Sigmoid colon (tissue), 7 donors: ENCODE results near the gene PSAT1. TPM values are rescaled to one million over a fixed set of nuclear protein-coding genes. Genes with fewer than 3 reads are reported as not detected.

Source experiments
- DNase-seq: peaks from one replicate; pipeline ENCODE4 v3.0.0-alpha.2; 2019
- H3K27ac ChIP-seq, 4 donors: fragments of 200-600 bp; sonication (generic); one replicate each; pipeline ENCODE4 v1.5.1; 2016 to 2019; ENCODE audit warnings: mild to moderate bottlenecking in 1 of 4
- H3K27me3 ChIP-seq, 3 donors: fragments of 200-600 bp; sonication (generic); one replicate each; pipeline ENCODE4 v1.5.1; 2019; ENCODE audit warnings: mild to moderate bottlenecking in 1 of 3
- H3K36me3 ChIP-seq, 4 donors: fragments of 200-600 bp; sonication (generic); one replicate each; pipeline ENCODE4 v1.5.1; 2016 to 2019
- H3K4me1 ChIP-seq, 4 donors: fragments of 200-600 bp; sonication (generic); one replicate each; pipeline ENCODE4 v1.5.1; 2017 to 2019
- H3K4me3 ChIP-seq, 4 donors: fragments of 200-600 bp; sonication (generic); one replicate each; pipeline ENCODE4 v1.5.1; 2017 to 2019; ENCODE audit warnings: mild to moderate bottlenecking in 2 of 4, moderate library complexity in 1 of 4
- H3K9me3 ChIP-seq, 4 donors: fragments of 200-600 bp in 3 of 4; sonication (generic) in 3 of 4; one replicate each; pipeline versions ENCODE4 v1.5.1 to v1.6.1; 2013 to 2019
- EP300 ChIP-seq, 4 donors: sonication (generic); formaldehyde crosslinking; IDR thresholded peaks; one replicate each; pipeline ENCODE4 v1.6.1; 2017; ENCODE audit warnings: antibody characterized with exemption in 4 of 4
- POLR2A ChIP-seq, 2 donors: fragments of 450-650 bp; IDR thresholded peaks; one replicate each; pipeline ENCODE4 v1.6.1; 2016; ENCODE audit warnings: antibody characterized with exemption in 2 of 2, mild to moderate bottlenecking in 2 of 2, moderate library complexity in 2 of 2
- POLR2AphosphoS5 ChIP-seq, 4 donors: sonication (generic); formaldehyde crosslinking; IDR thresholded peaks; one replicate each; pipeline ENCODE4 v1.6.1; 2017; ENCODE audit warnings: antibody characterized with exemption in 4 of 4
- WGBS, 2 donors: extraction: QIAGEN DNeasy Blood & Tissue Kit; methylation state at CpG; one replicate each; pipeline ENCODE4 v1.1.7; 2013; 5-methylcytosine and 5-hydroxymethylcytosine counted together
- intact Hi-C: fragments of 100-400 bp; cut with DNase I; formaldehyde crosslinking; loops from one replicate; pipeline ENCODE4 v1.15.1; 2023
- polyA plus RNA-seq, 3 donors: library from polyadenylated mRNA; stranded (reverse); fragments of 200-250 nt; gene quantifications; one replicate each; pipeline ENCODE4 v1.2.3, GENCODE V29; 2013
- total RNA-seq, 4 donors: library from RNA; depleted of rRNA; stranded (reverse); fragments of >200 nt; gene quantifications; one replicate each; pipeline ENCODE4 v1.1.0, GENCODE V29; 2016
- TF ChIP-seq, protein P1 (sequence below), 4 experiments: fragments of 450-650 bp in 3 of 4; fragments of 200-600 bp in 1 of 4; IDR thresholded peaks; one replicate each; pipeline ENCODE4 v1.5.1; 2016 to 2019; ENCODE audit warnings: antibody characterized with exemption in 4 of 4, mild to moderate bottlenecking in 3 of 4, moderate library complexity in 2 of 4
- donor health status: healthy with polysubstance abuse.
- donor health status: Bipolar disorder and iron deficiency.
- donor health status: healthy.

Gene PSAT1
- total and polyA plus RNA-seq, 7 donors: 1.2 to 34.4 (median 2.5) TPM

DNA sequence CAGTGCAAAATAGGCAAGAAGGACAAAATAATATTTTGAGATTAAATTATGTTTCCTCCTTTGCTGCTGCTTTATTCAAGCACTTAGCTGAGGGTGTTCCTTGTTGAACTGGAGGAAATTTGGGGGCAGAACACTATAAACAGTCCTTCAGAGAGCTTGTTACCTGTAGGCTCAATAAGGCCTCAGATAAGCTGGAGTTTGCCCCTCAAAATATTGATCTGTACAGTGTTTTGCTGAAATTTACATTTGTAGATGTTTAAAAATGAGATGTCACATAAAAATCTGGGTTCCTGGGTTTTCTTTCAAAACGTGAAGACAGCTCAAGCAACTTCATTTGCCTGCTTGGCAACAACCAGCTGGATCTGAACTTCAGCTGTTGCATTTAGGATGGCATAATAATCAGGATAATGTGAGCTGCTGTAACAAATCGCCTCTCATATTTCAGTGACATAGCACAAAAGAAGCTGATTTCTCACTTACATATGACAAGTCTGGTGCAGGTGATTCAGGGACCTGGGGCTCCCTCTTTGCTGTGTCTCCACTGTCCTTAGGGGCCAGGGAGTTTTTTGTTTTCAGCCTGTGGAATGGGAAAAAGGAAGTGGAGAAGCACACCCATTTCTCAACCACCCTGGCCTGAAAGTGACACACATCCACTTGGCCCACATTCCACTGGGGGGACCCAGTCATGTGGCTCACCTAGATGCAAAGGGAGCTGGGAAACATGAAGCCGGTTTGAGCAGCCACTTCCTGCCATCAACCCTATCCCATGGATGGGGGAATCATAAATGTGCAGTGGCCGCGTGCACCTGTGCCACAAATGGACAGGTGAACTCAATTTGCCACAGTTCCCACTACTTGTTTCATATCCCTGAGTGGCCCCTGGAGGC lies 2.4 kb upstream of the PSAT1 start:
- Histone ChIP-seq H3K9me3 (no peaks in the 10 kb centered on the region), H3K27ac (no peak overlapping the region), H3K4me3 (no peak overlapping the region), H3K27me3 (peaks cover 0 to 10% (median 0%) of the 10 kb centered on the region in 3 donors), H3K36me3 (no peaks in the 10 kb centered on the region), H3K4me1 (peaks cover 0 to 29% (median 27%) of the 10 kb centered on the region in 4 donors)
- no peak for TF ChIP-seq EP300 (IDR thresholded peaks at IDR 0.05)
- TF ChIP-seq POLR2A (IDR thresholded peaks at IDR 0.05): no peak
- TF ChIP-seq, protein P1, sequence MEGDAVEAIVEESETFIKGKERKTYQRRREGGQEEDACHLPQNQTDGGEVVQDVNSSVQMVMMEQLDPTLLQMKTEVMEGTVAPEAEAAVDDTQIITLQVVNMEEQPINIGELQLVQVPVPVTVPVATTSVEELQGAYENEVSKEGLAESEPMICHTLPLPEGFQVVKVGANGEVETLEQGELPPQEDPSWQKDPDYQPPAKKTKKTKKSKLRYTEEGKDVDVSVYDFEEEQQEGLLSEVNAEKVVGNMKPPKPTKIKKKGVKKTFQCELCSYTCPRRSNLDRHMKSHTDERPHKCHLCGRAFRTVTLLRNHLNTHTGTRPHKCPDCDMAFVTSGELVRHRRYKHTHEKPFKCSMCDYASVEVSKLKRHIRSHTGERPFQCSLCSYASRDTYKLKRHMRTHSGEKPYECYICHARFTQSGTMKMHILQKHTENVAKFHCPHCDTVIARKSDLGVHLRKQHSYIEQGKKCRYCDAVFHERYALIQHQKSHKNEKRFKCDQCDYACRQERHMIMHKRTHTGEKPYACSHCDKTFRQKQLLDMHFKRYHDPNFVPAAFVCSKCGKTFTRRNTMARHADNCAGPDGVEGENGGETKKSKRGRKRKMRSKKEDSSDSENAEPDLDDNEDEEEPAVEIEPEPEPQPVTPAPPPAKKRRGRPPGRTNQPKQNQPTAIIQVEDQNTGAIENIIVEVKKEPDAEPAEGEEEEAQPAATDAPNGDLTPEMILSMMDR (IDR thresholded peaks at IDR 0.05): no peak
- no peak for TF ChIP-seq POLR2AphosphoS5 (IDR thresholded peaks at IDR 0.05)
- WGBS, 2 donors: 88 to 91% methylated on average over 5 of the region's 5 CpGs
- intact Hi-C loops: loop anchor here (5.0 to 10.0 kb wide), 4 partner anchors 32 to 1900 kb away; partner anchors contain the start of genes CEP78, GNAQ and RFK
- no peak for DNase-seq

DNA sequence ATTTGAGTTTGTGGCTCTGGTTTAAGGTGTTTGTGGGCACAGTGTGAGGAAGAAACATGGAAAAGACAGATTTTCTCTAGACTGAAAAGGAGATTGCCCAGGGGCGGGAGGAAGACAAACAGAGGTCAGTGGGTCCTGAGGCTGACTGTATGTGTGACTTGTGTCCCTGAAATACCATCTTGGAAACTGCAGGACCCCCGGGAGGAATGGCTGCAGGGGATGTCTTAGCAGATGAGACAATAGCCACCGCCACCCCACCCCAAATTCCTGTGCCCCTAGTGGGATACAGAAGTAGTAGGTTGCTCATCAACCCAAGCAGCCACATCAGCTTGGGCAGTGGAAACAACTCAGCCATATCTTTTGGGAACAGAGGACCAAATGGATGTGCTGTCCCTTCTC lies 1.7 kb upstream of the PSAT1 start:
- peaks cover 0 to 17% (median 0%) of the 10 kb centered on the region in 3 donors for H3K27me3 ChIP-seq
- WGBS, 2 donors: 90 to 93% methylated on average over 3 of the region's 3 CpGs
- no peaks in the 10 kb centered on the region for H3K9me3 ChIP-seq
- intact Hi-C loops: loop anchor here (5.0 to 10.0 kb wide), 4 partner anchors 33 to 1900 kb away; partner anchors contain the start of genes CEP78, GNAQ and RFK
- no peaks in the 10 kb centered on the region for H3K36me3 ChIP-seq
- H3K4me1 ChIP-seq: peaks cover 0 to 29% (median 27%) of the 10 kb centered on the region in 4 donors
- no peak for DNase-seq
- TF ChIP-seq EP300 (IDR thresholded peaks at IDR 0.05): no peak
- no peak for TF ChIP-seq POLR2A (IDR thresholded peaks at IDR 0.05)
- no peak for TF ChIP-seq POLR2AphosphoS5 (IDR thresholded peaks at IDR 0.05)
- TF ChIP-seq, protein P1 (IDR thresholded peaks at IDR 0.05): no peak
- H3K4me3 ChIP-seq: no peak overlapping the region
- H3K27ac ChIP-seq: peak overlapping the region in 2 of 4 donors; percentile 75 to 76

DNA sequence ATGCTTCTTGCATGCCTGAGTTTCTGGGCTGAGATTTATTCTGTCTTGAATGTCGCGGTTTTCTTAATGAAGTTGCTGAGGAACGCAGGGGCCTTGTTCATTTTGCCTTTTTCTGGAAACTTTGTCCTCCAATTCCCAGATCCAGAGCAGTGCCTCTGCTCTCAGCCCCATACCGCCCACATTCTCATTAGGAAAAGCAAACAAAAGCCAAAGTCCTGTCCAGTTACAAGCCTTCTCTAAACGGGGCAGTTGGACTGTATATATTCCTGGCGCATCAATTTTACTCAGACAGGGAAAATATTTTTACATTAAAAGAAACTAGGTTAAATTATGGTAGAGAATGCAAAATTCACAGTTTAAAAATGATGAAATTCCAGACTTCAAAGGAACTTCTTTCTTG lies 1.2 kb upstream of the PSAT1 start:
- no peak for DNase-seq
- peaks cover 0 to 19% (median 0%) of the 10 kb centered on the region in 3 donors for H3K27me3 ChIP-seq
- no peaks in the 10 kb centered on the region for H3K9me3 ChIP-seq
- H3K27ac ChIP-seq: peak overlapping the region; percentile 72 to 80 (median 76)
- peak overlapping the region in 3 of 4 donors; percentile 52 to 65 (median 57) for H3K4me3 ChIP-seq
- peaks cover 0 to 29% (median 27%) of the 10 kb centered on the region in 4 donors for H3K4me1 ChIP-seq
- intact Hi-C loops: loop anchor here (5.0 to 10.0 kb wide), 4 partner anchors 33 to 1901 kb away; partner anchors contain the start of genes CEP78, GNAQ and RFK
- 73 to 77% methylated on average over 6 of the region's 6 CpGs for WGBS, 2 donors
- H3K36me3 ChIP-seq: no peaks in the 10 kb centered on the region
- TF ChIP-seq EP300 (IDR thresholded peaks at IDR 0.05): no peak
- no peak for TF ChIP-seq POLR2A (IDR thresholded peaks at IDR 0.05)
- TF ChIP-seq POLR2AphosphoS5 (IDR thresholded peaks at IDR 0.05): no peak
- TF ChIP-seq, protein P1 (IDR thresholded peaks at IDR 0.05): no peak

DNA sequence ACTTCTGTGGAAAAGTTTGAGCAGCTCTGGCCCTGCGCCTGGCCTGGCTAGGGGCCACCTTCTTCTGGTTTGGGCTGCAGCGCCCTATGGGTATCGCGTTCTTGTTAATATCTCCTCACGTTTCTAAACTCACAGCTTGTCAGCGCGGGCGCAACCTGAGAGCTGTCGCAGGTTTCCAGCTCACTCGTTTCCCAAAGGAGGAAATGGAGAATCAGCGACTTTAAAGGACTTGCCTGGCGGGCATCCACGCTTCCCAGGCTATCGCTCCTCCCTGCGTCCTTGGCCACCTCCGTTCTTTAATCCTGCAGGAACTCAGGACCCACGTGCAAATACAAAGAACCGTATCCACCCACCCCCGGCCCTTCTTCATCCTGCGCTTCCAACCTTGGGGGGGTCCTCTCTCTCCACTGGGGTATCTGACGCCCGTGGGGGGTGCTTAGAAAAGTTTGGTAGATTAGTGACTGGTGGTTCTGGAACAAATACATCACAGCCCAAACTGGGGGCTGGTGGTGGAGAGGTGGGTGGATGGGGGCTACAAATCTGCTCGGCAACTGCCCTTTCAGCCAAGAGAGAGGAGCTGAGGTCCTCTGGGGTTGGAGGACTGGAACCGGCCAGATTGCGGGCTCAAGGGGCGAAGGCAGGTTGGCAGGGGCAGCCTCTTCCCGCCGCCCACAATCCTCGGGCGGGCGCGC lies 578 bp upstream of the PSAT1 start:
- Histone ChIP-seq H3K27ac (peak overlapping the region; percentile 72 to 80 (median 76)), H3K4me3 (peak overlapping the region; percentile 52 to 65 (median 60)), H3K27me3 (peaks cover 0 to 19% (median 0%) of the 10 kb centered on the region in 3 donors), H3K36me3 (no peaks in the 10 kb centered on the region), H3K4me1 (peaks cover 0 to 29% (median 27%) of the 10 kb centered on the region in 4 donors), H3K9me3 (no peaks in the 10 kb centered on the region)
- 6 to 7% methylated on average over 32 of the region's 32 CpGs for WGBS, 2 donors
- intact Hi-C loops: loop anchor here (5.0 to 10.0 kb wide), 4 partner anchors 34 to 1902 kb away; partner anchors contain the start of genes CEP78, GNAQ and RFK
- TF ChIP-seq POLR2A (IDR thresholded peaks at IDR 0.05): no peak
- TF ChIP-seq, protein P1 (IDR thresholded peaks at IDR 0.05): no peak
- TF ChIP-seq EP300 (IDR thresholded peaks at IDR 0.05): no peak
- TF ChIP-seq POLR2AphosphoS5 (IDR thresholded peaks at IDR 0.05): no peak
- DNase-seq: peak; percentile 71
